HepG2 (cell line): ENCODE measurements around the gene PAPOLB. TPM values are rescaled to one million over a fixed set of nuclear protein-coding genes. Genes with fewer than 3 reads are reported as not detected.

Source experiments
- ARNT ChIP-seq: fragments of 450-650 bp; IDR thresholded peaks from 2 replicates; pipeline ENCODE4 v1.6.1; 2017
- MIER3 ChIP-seq: IDR thresholded peaks from 2 replicates; pipeline ENCODE4 v1.6.1; 2016; ENCODE audit warnings: missing compliant biosample characterization, borderline replicate concordance
- PCBP2 ChIP-seq: fragments of 200-400 bp; formaldehyde crosslinking; optimal IDR thresholded peaks from 2 replicates; pipeline ENCODE3; 2018; ENCODE audit warnings: low read length, low read depth; ENCODE audit not compliant: poor library complexity, severe bottlenecking
- PRMT3 ChIP-seq: sonication (generic); formaldehyde crosslinking; IDR thresholded peaks from 2 replicates; pipeline ENCODE4 v1.8.1; 2022; ENCODE audit warnings: low read depth, mild to moderate bottlenecking, moderate library complexity, missing genetic modification reagents, borderline replicate concordance
- REXO4 ChIP-seq: sonication (generic); formaldehyde crosslinking; IDR thresholded peaks from 2 replicates; pipeline ENCODE4 v1.8.0; 2022; ENCODE audit warnings: missing genetic modification reagents, mild to moderate bottlenecking, borderline replicate concordance
- SOX5 ChIP-seq: IDR thresholded peaks from 2 replicates; pipeline ENCODE4 v1.6.1; 2016; ENCODE audit warnings: borderline replicate concordance
- XRCC5 ChIP-seq: fragments of 200-400 bp; formaldehyde crosslinking; optimal IDR thresholded peaks from 2 replicates; pipeline ENCODE3; 2017; ENCODE audit warnings: mild to moderate bottlenecking, low read length
- ZFYVE20 ChIP-seq: sonication (generic); formaldehyde crosslinking; IDR thresholded peaks from 2 replicates; pipeline ENCODE4 v1.8.0; 2023; ENCODE audit warnings: low read depth, mild to moderate bottlenecking, moderate library complexity, missing genetic modification reagents, borderline replicate concordance
- ZNF160 ChIP-seq: sonication (generic); formaldehyde crosslinking; IDR thresholded peaks from 2 replicates; pipeline ENCODE4 v1.8.0; 2022; ENCODE audit warnings: mild to moderate bottlenecking, inconsistent platforms, missing genetic modification reagents
- ZNF496 ChIP-seq: sonication (generic); formaldehyde crosslinking; IDR thresholded peaks from 2 replicates; pipeline ENCODE4 v1.8.1; 2023; ENCODE audit warnings: mild to moderate bottlenecking, moderate library complexity, missing genetic modification reagents; ENCODE audit not compliant: insufficient replicate concordance
- ZNF546 ChIP-seq: sonication (generic); formaldehyde crosslinking; conservative IDR thresholded peaks from 2 replicates; pipeline ENCODE4 v1.8.1; 2023; ENCODE audit warnings: mild to moderate bottlenecking, missing genetic modification reagents
- ZNF562 ChIP-seq: sonication (generic); formaldehyde crosslinking; IDR thresholded peaks from 2 replicates; pipeline ENCODE4 v1.8.0; 2022; ENCODE audit warnings: missing genetic modification reagents, borderline replicate concordance
- ZNF782 ChIP-seq: sonication (generic); formaldehyde crosslinking; IDR thresholded peaks from 2 replicates; pipeline ENCODE4 v1.4.0; 2020; ENCODE audit warnings: missing genetic modification reagents, mild to moderate bottlenecking, borderline replicate concordance
- polyA plus RNA-seq, 8 experiments: library from polyadenylated mRNA; depleted of rRNA in 3 of 8; stranded (reverse) in 7 of 8; unstranded in 1 of 8; fragments of >200 nt; fragmentation: Illumina TruSeq in 4 of 8; extraction: Trizol in 4 of 8; gene quantifications; 2 replicates each; pipeline versions ENCODE4 v1.2.1 to v1.2.3, GENCODE V29; 2011 to 2016; ENCODE audit warnings: low read depth in 4 of 8, missing spikeins in 1 of 8, mixed read lengths in 1 of 8; ENCODE audit not compliant: insufficient read depth in 1 of 8
- total RNA-seq, 5 experiments: library from RNA; depleted of rRNA; stranded (reverse); fragments of >200 nt; fragmentation: Illumina TruSeq; extraction: Trizol; gene quantifications; 2 replicates each; pipeline ENCODE4 v1.2.3, GENCODE V29; 2016; ENCODE audit warnings: low read depth in 1 of 5
- TF ChIP-seq, protein P1 (sequence below): sonication (generic); formaldehyde crosslinking; IDR thresholded peaks from 2 replicates; pipeline ENCODE4 v1.5.1; 2020; ENCODE audit warnings: missing genetic modification reagents, mild to moderate bottlenecking, borderline replicate concordance
- TF ChIP-seq, protein P2 (sequence below): IDR thresholded peaks from 2 replicates; pipeline ENCODE4 v1.6.1; 2012; ENCODE audit warnings: low read depth, low read length, improper control_type of control experiment
- TF ChIP-seq, protein P3 (sequence below): sonication (generic); formaldehyde crosslinking; IDR thresholded peaks from 2 replicates; pipeline ENCODE4 v1.8.0; 2022; ENCODE audit warnings: missing genetic modification reagents, mild to moderate bottlenecking, borderline replicate concordance

The PAPOLB gene
- total and polyA plus RNA-seq, 2 of the 13 experiments (the other 11 are each of a cell fraction or from before 2014, with no cell fraction given): not detected

DNA sequence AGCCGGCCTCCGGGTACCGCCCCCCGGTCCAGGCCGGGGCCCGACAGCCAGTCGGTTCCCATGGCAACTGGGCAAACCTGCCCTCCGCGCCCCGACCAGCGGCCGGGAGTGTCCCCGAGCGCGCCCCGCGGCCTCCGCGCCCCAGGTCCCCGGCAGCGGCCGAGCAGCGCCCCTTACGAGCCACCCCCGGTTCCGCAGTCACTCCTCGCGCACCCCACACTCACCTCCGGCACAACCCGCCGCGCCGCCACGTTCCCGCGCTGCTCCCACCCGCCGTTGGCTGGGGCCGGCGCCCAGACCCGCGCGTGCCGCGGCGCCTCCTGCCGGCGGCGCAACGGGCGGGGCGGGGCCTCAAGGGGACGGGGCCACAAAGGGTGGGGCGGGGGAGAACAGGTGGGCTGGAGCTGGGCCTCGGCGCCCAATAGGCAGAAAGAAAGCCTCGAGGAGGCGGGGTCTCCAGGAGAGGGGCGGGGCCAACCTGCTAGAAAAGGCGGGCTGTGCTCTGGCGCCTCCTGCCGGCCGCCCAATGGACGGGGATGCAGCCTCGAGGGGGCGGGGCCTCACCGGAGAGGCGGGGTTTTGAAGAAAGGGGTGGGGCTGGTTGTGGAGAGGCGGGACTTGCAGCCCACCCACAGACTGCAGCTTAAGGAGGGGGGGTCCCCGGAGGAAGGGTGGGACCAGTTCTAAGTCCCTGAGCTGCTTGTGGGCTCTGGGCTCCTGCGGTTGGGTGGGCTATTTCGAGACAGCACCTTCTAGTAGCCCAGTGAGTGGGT lies 21.7 kb upstream of the PAPOLB start, which contains the start of gene RADIL (continued):
- TF ChIP-seq ZNF562 (no peak), MIER3 (CRISPR knock-in tag) (0 out of 2 replicates have a peak, but pooled peaks have one; percentile 56), XRCC5 (peak; percentile 16), ZNF496 (CRISPR knock-in tag) (no peak), PRMT3 (CRISPR knock-in tag) (no peak), REXO4 (no peak), ZNF546 (no peak), PCBP2 (no peak), ARNT (no peak), ZNF160 (CRISPR knock-in tag) (no peak), SOX5 (CRISPR knock-in tag) (0 out of 2 replicates have a peak, but pooled peaks have one; percentile 17), ZFYVE20 (no peak), ZNF782 (no peak)
- TF ChIP-seq, protein P1, sequence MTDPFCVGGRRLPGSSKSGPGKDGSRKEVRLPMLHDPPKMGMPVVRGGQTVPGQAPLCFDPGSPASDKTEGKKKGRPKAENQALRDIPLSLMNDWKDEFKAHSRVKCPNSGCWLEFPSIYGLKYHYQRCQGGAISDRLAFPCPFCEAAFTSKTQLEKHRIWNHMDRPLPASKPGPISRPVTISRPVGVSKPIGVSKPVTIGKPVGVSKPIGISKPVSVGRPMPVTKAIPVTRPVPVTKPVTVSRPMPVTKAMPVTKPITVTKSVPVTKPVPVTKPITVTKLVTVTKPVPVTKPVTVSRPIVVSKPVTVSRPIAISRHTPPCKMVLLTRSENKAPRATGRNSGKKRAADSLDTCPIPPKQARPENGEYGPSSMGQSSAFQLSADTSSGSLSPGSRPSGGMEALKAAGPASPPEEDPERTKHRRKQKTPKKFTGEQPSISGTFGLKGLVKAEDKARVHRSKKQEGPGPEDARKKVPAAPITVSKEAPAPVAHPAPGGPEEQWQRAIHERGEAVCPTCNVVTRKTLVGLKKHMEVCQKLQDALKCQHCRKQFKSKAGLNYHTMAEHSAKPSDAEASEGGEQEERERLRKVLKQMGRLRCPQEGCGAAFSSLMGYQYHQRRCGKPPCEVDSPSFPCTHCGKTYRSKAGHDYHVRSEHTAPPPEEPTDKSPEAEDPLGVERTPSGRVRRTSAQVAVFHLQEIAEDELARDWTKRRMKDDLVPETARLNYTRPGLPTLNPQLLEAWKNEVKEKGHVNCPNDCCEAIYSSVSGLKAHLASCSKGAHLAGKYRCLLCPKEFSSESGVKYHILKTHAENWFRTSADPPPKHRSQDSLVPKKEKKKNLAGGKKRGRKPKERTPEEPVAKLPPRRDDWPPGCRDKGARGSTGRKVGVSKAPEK (CRISPR knock-in tag): no peak
- TF ChIP-seq, protein P2, sequence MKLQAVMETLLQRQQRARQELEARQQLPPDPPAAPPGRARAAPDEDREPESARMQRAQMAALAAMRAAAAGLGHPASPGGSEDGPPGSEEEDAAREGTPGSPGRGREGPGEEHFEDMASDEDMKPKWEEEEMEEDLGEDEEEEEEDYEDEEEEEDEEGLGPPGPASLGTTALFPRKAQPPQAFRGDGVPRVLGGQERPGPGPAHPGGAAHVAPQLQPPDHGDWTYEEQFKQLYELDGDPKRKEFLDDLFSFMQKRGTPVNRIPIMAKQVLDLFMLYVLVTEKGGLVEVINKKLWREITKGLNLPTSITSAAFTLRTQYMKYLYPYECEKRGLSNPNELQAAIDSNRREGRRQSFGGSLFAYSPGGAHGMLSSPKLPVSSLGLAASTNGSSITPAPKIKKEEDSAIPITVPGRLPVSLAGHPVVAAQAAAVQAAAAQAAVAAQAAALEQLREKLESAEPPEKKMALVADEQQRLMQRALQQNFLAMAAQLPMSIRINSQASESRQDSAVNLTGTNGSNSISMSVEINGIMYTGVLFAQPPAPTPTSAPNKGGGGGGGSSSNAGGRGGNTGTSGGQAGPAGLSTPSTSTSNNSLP: no peak
- TF ChIP-seq, protein P3, sequence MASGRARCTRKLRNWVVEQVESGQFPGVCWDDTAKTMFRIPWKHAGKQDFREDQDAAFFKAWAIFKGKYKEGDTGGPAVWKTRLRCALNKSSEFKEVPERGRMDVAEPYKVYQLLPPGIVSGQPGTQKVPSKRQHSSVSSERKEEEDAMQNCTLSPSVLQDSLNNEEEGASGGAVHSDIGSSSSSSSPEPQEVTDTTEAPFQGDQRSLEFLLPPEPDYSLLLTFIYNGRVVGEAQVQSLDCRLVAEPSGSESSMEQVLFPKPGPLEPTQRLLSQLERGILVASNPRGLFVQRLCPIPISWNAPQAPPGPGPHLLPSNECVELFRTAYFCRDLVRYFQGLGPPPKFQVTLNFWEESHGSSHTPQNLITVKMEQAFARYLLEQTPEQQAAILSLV (CRISPR knock-in tag): no peak
